ENCODE data around the gene NUTM2F. TPM values are rescaled to one million over a fixed set of nuclear protein-coding genes. Genes with fewer than 3 reads are reported as not detected.

NUTM2F gene
- total RNA-seq, 1 experiment from 2014 or later, result not detected

DNA sequence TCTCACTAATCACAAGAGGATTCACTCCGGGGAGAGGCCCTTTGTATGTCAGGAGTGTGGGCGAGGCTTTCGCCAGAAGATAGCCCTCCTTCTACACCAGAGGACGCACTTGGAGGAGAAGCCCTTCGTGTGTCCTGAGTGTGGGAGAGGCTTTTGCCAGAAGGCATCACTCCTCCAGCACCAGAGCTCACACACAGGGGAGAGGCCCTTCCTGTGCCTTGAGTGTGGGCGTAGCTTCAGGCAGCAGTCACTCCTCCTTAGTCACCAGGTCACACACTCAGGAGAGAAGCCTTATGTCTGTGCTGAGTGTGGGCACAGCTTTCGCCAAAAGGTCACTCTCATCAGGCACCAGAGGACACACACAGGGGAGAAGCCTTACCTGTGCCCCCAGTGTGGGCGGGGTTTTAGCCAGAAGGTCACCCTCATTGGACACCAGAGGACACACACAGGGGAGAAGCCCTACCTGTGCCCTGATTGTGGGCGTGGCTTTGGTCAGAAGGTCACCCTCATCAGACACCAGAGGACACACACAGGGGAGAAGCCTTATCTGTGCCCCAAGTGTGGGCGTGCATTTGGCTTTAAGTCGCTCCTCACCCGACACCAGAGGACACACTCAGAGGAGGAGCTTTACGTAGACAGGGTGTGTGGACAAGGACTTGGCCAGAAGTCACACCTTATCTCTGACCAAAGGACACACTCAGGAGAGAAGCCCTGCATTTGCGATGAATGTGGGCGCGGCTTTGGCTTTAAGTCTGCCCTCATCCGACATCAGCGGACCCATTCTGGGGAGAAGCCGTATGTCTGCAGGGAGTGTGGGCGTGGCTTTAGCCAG, 27.8 kb downstream of the NUTM2F start:
- H3K4me1 Mint-ChIP-seq (ENCODE audit: low read depth, unreplicated experiment), result no peaks in the 10 kb centered on the region
- TF ChIP-seq CTCF (IDR thresholded peaks at IDR 0.05; ENCODE audit: unreplicated experiment), result no peak
- no peaks in the 10 kb centered on the region for H3K36me3 Mint-ChIP-seq (ENCODE audit: insufficient read depth, unreplicated experiment)
- BruUV-seq (replicated peaks), result no TSS peak
- no peak for DNase-seq
- CTCF ChIA-PET, result no interaction called here
- H3K4me3 Mint-ChIP-seq (ENCODE audit: low read depth, unreplicated experiment), result no peak overlapping the region
- H3K27me3 Mint-ChIP-seq (ENCODE audit: unreplicated experiment), result no peaks in the 10 kb centered on the region
- H3K27ac Mint-ChIP-seq (ENCODE audit: unreplicated experiment), result no peak overlapping the region
- no peaks in the 10 kb centered on the region for H3K9me3 Mint-ChIP-seq (ENCODE audit: low read depth, unreplicated experiment)
- intact Hi-C loops (cut with micrococcal nuclease; ENCODE audit: unreplicated experiment), result no loop called here

- Mint-ChIP-seq H3K27me3 (ENCODE audit: unreplicated experiment) (no peaks in the 10 kb centered on the region), H3K27ac (ENCODE audit: unreplicated experiment) (no peak overlapping the region), H3K4me3 (ENCODE audit: low read depth, unreplicated experiment) (no peak overlapping the region), H3K36me3 (ENCODE audit: insufficient read depth, unreplicated experiment) (no peaks in the 10 kb centered on the region), H3K9me3 (ENCODE audit: low read depth, unreplicated experiment) (no peaks in the 10 kb centered on the region), H3K4me1 (ENCODE audit: low read depth, unreplicated experiment) (no peaks in the 10 kb centered on the region)
- TF ChIP-seq CTCF (IDR thresholded peaks at IDR 0.05; ENCODE audit: unreplicated experiment), result no peak
- BruUV-seq (replicated peaks), result no TSS peak
- intact Hi-C loops (cut with micrococcal nuclease; ENCODE audit: unreplicated experiment), result no loop called here
- DNase-seq, result no peak
- CTCF ChIA-PET, result no interaction called here
Measured at GRCh38 chr9:94298949-94299599, 29.4 kb downstream of the NUTM2F start.

DNA sequence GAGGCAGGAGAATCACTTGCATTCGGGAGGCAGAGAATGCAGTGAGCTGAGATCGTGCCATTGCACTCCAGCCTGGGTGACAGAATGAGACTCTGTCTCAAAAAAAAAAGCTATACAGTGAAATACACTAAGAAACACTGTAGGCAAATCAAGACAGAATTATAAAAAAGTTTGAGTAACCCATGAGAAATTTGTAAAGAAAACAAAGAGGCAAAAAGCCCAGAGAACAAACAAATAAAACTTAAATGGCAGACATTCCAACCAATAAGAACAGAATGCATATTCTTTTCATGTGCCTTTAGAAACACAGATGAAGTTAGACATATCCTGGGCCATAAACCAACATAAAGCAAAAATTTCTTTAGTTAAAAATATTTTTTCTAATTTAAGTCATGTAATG, 38.8 kb downstream of the NUTM2F start:
- intact Hi-C loops (cut with micrococcal nuclease; ENCODE audit: unreplicated experiment), result no loop called here
- peaks cover 5% of the 10 kb centered on the region for H3K36me3 Mint-ChIP-seq (ENCODE audit: insufficient read depth, unreplicated experiment)

DNA sequence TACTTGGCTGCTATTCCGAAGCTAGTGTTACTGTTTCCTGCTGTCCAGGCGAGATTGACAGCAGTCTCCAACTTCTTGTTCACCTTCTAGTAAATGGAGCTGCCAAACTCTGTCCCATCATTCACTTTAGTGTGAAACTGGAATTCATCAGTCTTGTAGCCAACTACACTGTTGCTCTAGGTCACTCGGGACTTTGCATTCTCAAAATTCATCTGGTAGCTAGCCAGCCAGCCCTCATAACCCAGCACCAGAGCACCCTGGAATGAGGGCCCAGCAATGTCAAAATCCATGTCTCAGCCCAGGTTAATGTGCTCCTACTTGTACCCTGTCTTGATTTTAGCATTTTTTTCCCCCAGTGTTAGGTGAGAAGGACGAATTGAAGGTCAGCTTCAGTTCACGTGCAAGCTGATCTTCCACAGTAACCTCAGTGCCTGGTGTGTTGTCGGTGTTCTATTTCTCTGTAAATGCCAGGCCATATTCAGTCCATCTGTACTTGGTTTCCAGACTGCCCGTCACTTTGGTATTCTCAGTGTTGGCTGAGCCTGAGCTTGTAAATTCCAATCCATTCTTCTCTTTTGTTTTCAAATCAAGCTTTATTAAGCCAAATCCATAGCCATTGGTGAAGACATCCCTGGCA, 40.4 kb downstream of the NUTM2F start:
- Mint-ChIP-seq H3K4me1 (ENCODE audit: low read depth, unreplicated experiment) (no peaks in the 10 kb centered on the region), H3K4me3 (ENCODE audit: low read depth, unreplicated experiment) (no peak overlapping the region), H3K27me3 (ENCODE audit: unreplicated experiment) (no peaks in the 10 kb centered on the region), H3K36me3 (ENCODE audit: insufficient read depth, unreplicated experiment) (peaks cover 5% of the 10 kb centered on the region), H3K27ac (ENCODE audit: unreplicated experiment) (no peak overlapping the region), H3K9me3 (ENCODE audit: low read depth, unreplicated experiment) (no peaks in the 10 kb centered on the region)
- TF ChIP-seq CTCF (IDR thresholded peaks at IDR 0.05; ENCODE audit: unreplicated experiment), result no peak
- intact Hi-C loops (cut with micrococcal nuclease; ENCODE audit: unreplicated experiment), result no loop called here
- no TSS peak for BruUV-seq (replicated peaks)
- CTCF ChIA-PET, result no interaction called here
- DNase-seq, result no peak

More for the DNA sequence above, 38.8 kb downstream of the NUTM2F start:
- no peaks in the 10 kb centered on the region for H3K4me1 Mint-ChIP-seq (ENCODE audit: low read depth, unreplicated experiment)
- CTCF ChIA-PET, result no interaction called here
- H3K4me3 Mint-ChIP-seq (ENCODE audit: low read depth, unreplicated experiment), result no peak overlapping the region
- H3K27ac Mint-ChIP-seq (ENCODE audit: unreplicated experiment), result no peak overlapping the region
- no peak for TF ChIP-seq CTCF (IDR thresholded peaks at IDR 0.05; ENCODE audit: unreplicated experiment)
- H3K9me3 Mint-ChIP-seq (ENCODE audit: low read depth, unreplicated experiment), result no peaks in the 10 kb centered on the region
- DNase-seq, result no peak
- no TSS peak for BruUV-seq (replicated peaks)
- no peaks in the 10 kb centered on the region for H3K27me3 Mint-ChIP-seq (ENCODE audit: unreplicated experiment)

All from Calu3 (cell line).